Kidney tubule cell (primary cell): Measurements from ENCODE around the gene UBTD1.
"Not testable (repeated sequence)": the region's sequence is repeated elsewhere in the genome, so short reads cannot be mapped to it uniquely, and the experiment has no call there.

Experiments used
- DNase-seq: peaks from one replicate; pipeline ENCODE4 v3.0.0-alpha.2; 2018; ENCODE audit warnings: low spot score

The UBTD1 gene

DNA sequence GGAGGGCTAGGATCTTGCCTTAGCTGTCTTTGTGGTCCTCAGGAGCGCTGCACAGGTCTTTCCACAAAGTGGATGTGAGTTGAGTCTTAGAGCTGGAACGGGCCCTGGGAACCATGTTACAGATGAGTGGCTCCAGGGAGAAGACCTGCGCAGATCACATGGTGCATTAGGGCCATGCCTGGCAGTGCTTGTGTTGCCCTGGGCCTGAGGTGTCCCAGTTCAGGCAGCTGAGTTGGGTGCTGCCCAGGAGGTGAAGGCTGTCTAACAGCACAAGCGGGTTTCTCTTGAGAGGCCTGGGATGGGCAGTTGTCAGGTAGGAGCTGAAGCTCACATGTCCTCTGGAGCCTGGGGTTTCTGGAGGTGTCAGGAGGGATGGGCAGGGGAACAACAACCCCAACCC lies 40.1 kb downstream of the UBTD1 start:
- peak; percentile 72 for DNase-seq

DNA sequence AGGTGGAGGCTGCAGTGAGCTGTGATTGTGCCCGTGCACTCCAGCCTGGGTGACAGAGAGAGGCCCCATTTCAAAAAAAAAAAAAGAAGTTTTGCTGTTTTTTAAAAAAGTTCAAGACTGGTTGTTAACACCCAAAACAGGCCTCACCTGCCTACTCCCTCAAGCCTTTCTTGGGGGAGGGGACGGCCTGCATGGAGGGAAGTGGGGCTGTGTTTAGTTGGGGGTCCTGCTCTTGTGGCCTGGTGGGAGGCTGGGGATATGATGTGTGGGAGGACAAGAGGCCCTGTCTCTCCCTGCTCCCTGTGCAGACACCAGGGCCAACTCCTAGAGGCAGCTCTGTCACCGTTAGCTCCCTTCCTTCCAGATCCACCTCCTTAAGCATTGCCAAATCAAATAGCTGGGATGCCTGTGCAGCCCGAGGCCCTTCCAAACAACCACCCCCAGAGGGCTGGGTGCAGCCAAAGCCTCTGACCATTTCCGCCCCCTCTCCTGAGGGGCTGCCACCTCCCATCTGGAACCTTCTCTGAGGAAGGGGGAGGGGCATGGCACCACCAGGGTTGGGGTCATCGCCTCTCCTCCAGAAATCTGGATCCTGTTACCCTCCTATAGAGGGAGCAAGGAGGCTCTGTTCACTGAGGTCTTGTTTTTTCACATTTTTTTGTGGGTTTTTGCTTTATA lies 40.9 kb downstream of the UBTD1 start:
- no peak for DNase-seq

DNA sequence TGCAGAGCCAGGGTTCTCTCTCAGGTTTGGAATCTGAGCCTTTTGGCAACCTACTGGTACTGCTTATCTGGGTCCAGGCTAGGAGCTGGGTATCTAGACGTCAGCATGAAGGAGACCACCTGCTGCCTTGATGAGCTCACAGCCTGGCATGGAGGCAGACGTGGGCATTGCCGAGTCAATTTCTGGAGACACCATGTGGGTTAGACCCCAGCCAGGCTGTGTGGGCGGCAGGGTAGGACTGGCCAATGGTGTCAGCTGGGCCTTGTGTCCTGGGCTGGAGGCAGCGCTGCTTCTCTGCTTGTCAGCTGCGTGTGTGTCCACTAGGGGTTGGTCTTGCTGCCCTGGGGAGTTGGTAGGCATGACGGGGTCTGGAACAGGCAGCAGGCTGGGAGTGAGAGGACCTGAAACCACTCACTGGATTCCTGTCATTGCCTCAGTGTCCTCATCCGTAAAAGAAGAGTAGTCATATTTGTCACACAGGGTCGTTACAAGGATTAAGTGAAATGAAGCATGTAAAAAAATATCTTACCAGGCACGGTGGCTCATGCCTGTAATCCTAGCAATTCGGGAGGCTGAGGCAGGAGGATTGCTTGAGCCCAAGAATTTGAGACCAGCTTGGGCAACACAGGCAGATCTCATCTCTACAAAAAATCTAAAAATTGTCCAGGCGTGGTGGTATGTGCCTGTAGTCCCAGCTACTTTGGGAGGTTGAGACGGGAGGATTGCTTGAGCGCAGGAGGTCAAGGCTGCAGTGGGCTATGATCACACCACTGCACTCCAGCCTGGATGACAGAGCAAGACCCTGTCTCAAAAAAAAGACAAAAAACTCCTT lies 42.2 kb downstream of the UBTD1 start:
- peak; percentile 72 for DNase-seq

DNA sequence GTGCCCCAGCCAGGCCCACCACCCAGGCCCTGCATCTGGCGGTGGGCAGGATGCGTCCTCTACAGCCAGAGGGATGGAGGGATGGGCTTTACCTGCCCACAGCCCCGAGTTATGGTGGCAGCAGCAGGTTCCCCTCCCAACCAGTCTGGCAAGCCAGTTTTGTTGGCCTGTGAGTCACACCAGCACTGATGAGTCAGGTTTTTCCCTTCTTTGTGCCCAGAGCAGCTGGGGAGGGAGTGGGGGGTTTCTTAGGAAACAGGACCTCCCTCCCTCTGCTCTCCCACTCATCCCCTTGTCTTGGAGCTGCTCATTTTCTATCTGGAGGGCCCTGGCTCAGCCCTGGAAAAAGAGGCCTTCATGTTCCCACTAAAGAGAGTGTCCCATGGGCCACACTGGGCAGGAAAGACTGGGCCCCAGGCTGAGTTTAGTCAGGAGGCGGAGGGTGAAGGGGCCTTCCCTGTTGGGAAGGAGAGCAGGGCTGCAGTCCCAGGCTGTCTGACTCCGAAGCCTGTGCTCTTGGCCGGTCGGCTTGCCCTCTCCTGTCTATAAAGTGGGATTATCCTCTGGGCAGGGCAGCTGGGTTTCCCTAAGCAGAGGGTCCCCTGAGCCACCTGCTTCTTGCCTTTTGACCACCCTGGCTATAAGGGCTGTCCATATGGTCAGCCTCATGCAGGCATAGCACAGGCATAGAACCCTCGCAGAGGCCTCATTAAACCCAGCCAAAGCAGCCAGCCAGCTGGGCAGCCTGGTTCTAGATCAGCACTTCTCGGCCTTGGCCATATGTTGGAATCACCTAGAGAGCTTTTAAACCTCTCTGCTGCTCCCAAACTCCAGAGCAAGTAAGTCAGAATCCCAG lies 43.7 kb downstream of the UBTD1 start:
- DNase-seq = peak; percentile 90

DNA sequence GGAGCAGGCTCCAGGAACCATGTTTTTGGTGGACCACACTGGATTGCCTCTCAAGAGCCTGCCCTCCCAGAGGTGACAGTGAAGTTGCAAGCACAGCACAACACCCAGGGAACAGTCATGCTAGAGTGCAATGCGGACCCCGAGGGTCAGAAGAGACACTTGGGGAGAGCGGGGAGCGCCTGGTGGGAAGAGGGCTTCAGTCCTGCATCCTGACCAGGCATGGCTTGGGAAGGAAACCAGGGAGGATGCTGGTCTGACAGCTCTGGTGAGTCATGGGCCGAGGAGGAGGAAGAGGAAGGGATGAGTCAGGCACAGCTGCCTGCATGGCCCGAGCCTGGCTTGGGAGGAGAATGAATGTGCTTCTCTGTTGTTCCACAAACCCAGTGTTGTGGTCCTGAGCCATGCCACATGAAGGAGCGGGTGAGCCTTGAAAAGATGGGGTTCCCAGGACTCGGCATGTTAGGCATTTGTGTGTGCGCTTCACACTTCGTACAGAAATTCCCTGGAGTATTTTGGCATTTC lies 44.4 kb downstream of the UBTD1 start:
- DNase-seq = peak; percentile 92

DNA sequence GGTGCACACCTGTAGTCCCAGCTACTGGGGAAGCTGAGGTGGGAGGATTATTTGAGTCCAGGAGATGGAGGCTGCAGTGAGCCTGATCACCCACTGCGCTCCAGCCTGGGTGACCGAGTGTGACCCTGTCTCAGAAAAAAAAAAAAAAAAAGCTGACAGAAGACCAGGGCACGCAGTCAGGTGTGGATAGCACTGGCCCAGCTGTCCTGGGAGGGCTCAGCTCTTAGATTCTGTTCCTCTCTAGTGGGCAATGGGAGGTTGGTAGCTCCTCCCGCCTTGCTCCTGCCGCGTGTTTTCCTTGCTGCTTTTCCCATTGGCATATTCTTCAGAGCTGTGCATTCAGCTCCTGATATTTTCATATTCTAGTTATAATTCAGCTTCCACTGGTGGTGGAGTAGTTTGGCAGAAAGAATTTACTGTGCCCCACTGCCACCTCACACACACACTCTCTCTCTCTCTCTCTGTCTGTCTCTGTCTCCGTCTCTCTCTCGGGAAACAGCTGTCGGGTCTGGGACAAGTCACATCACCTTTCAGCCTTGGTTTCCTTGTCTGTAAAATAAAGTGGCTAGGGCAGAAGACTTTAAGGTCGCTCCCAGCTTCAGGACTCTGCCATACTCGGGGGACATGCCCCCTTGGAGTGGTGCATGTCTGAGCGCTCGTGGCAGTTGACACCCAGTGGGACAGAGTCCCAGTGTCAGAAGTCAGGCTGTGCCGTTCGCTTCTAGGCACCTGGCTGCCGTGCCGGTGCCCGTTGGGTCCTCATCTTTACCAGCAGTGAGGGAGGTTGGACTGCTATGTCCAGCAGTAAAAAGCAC lies 47.9 kb downstream of the UBTD1 start:
- DNase-seq = no peak

DNA sequence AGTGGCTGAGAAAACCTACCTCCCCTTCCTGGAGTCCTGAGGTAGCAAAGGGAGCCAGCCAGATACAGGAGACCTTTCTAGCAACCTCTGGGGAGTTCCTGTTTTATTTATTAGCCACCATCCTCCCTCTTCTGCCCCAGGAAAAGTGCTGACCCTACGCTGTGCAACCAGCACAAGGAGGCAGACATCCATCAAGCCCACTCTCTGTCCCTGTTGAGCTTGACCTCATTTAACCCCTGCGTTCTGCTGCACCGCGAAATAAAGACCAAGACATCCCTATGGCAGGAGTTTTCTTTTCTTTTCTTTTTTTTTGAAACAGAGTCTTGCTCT lies 48.5 kb downstream of the UBTD1 start:
- no peak for DNase-seq

DNA sequence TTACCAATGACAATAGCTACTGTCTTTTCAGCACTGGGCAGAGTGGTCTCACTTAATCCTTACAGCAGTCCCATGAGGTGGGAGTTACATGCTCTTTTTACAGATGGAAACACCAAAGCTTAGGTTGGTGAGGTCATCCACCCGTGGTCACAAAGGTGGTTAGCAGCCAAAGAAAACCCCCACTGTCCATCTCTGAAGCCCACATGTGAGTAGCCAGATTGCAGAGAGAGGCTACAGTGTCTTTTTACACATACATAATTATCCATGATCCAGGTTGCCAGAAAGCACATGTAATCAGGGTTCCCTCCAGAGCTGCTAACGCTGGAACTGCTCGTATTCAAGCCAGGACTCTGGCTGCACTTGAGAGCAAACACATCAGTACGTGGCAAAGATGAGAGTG lies 49.2 kb downstream of the UBTD1 start:
- peak; percentile 43 for DNase-seq

DNA sequence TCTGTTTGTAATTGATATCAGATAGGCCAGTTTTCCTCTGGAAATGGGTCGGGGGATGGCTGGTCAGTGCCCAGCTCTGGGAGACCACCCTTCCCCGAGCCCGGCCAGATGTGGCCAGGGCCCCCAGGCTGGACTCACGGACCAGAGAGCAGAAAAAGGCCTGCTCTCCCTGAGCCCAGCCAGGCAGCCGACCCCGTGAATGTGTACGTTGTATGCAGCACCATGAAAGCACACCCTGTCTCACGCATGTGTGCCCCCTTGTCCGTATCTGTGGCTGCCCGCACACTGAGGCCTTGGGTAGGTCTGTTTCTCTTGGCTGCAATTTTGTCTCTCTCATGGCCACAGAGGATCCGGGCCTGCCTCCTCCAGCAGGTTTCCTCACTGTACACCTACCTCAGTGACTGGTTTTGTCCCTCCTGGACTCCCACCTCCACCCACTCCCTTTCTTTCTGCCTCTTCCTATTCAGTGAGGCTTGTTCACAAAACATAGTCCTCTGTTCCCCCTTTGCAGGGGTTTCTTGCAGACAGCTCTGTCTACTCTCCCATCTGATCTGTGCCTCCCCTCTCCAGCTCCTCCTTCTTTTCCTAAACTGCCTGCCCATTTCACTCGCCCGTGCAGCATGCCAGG lies 50.2 kb downstream of the UBTD1 start:
- DNase-seq = no peak

DNA sequence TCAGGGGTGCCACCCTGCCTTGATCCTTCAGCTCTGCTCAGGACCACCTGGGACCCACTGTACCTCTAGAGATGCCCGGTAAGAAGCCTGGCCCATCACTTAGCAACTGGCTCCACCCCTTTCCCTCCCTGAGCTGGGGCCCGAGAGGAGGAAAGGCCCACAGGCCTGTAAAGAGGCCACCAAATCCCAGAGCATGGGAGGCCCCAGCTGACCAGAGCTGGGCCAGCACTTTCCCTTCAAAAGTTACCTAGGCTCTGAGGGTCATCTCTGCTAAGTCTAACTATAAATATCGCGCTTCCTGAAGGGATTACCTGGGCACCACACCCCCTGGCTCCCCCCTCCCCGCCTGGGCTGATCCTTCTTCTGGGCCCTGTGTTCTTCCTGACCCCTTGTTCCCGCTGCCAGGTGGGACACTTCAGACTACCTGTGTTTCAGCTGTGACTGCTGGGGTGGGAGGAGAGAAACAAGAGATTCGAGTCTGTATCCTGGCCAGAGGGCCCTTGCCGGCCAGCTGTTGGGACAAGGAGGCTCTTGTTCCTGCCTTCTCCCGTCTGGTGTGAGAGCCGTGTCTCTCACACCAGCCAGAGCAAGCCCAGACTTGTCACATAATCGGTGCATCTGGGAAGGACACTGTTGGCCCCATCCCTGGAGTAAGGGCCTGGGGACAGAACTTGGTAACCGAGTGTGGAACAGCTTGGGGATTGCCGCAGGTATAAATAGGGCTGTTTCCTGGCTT lies 51.0 kb downstream of the UBTD1 start:
- no peak for DNase-seq

DNA sequence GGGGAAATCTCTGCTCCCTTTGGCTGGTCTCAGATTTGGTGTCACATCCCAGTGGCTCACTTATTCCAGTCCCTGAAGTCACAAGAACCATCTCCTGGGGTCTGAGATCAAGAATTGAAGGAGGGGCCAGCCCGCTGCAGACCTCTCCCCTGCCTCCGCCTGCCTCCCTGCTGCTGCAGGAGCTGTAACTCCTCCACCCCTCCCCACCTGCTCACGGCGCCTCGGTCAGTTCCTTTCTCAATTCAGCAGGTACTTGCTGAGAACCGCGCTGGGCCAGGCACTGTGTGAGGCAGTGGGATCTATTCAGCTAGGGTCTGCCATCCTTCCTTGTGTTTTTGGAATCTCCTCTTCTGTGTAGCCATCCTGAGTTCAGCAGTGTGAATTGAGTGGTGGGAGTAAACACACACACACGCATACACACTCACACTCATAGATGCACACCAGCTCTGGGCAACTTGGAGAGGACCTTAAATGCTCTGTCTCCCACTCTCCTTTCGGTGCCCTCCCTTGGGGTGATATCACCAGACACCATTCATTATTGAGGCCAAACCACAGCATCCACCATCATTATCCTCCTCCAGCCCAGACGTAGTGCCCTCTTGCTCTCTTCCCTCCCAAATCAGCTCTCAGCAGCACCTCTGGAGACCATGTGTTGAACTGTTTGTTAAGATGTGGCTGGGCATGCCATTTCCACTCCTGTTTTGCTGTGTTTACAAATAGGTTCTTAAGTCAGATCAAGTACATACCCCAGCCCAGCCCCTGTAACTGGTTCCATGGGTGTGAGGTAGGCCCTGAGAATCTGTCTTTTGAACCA lies 51.8 kb downstream of the UBTD1 start:
- no peak for DNase-seq

DNA sequence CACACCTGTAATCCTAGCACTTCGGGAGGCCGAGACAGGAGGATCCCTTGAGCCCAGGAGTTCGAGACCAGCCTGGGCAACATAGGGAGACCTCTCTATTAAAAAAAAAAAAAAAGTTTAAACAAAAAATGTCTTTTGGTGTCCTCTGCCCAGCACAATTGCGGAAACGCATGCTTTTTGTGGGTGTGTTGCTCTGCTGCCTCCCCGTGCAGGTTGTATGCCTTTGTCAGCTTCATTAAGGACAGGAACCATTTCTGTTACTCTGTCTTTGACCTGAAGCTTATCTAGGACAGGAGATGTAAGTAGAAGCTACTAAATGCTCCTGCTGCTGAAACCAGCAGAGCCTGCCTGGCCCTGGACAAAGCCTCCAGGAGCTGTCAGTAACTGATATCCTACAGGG lies 52.5 kb downstream of the UBTD1 start:
- DNase-seq = no peak

DNA sequence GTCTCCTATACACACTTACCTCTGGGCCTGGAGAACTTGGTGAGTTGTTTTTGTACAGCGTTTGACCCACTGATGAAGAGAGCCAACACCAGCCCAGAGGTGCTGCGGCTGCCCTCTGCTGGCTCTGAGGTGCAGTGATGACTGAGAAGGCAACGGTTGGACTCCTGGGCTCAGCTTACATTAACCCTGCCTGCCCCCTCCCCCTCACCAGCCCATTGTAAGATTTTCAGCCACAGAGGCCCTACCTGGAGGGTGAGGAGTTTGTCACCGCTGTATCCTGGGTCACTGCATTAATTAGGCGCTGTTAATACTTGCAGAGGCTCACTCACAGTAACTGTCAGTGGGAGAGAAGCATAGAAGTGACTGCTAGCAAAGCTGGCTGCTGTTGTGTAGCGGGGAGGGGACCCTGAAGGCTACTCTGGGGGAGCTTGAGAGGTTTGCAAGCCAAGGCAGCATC lies 54.9 kb downstream of the UBTD1 start:
- DNase-seq = peak; percentile 76

DNA sequence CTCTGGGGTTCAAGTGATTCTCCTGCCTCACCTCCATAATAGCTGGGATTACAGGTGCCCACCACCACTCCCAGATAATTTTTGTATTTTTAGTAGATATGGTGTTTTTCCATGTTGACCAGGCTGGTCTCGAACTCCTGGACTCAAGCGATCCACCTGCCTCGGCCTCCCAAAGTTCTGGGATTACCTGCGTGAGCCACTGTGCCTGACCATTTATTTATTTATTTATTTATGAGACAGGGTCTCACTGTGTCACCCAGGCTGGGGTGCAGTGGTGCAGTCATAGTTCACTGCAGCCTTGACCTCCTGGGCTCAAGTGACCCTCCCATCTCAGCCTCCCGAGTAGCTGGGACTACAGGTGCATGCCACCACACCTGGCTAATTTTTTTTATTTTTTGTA lies 55.6 kb downstream of the UBTD1 start:
- DNase-seq = not testable (repeated sequence)

DNA sequence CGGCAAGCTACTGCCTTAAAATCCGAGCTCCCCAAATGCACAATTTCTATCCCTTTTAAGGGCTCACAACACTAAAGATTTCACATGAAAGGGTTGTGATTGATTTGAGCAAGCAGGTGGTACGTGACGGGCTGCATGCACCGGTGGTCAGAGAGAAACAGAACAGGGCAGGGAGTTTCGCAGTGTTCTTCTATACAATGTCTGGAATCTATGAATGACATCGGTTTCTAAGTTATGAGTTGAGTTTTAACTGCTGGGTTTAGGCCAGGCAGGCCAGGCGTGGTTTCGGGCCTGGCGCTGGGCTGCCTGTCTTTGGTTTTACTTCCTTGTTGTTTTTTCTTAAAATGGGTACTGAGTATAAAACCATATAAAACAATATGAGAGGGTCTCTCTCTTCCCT lies 56.8 kb downstream of the UBTD1 start:
- DNase-seq = peak; percentile 56

DNA sequence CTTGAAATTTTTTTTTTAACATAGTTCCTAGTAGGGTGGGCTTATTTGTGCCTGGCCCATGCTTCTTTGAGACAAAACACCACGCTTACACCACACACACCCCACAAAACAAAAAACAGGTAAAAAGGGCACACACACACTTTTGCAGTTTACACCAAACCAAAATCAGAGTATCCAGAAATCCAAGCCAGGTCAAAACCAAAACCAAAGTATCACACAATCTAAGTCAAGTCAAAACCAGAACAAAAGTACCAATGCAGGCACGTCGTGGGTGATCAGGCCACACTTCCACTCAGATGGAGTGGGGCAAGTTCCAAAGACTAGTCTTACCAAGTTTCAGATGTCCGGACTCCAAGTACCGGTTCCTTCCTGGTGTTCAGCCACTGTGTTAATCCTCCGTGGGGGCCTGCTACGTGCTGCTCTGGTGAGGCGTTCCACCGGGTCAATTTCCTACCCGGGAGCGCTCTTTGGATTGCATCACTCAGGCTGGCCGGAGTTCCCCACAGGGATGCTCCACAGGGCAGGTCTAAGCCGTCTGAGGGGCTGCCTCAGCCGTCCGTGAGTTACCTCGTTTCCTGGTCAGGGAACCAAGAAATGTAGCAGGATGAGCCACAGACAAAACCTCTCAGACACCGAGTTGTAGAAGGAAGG lies 62.1 kb downstream of the UBTD1 start:
- DNase-seq = peak; percentile 93

DNA sequence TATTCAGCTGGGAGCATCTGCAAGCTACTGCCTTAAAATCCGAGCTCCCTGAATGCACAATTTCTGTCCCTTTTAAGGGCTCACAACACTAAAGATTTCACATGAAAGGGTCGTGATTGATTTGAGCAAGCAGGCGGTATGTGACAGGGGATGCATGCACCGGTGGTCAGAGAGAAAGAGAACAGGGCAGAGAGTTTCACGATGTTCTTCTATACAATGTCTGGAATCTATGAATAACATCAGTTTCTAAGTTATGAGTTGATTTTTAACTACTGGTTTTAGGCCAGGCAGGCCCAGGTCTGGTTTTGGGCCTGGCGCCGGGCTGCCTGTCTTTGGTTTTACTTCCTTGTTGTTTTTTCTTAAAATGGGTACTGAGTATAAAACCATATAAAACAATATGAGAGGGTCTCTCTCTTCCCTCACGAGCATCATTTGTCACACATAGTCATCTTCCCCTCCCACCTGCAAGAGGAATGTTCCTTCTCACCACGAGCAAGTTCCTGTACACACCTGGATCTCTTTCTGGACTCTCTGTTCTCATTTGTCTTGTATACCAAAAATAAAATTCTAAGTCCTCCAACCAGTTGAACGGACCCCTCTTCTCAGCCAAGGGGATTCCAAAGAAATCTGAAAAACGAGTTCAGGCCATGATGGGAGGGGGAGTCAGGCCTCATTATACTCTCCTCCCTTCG lies 62.8 kb downstream of the UBTD1 start:
- peak; percentile 56 for DNase-seq

DNA sequence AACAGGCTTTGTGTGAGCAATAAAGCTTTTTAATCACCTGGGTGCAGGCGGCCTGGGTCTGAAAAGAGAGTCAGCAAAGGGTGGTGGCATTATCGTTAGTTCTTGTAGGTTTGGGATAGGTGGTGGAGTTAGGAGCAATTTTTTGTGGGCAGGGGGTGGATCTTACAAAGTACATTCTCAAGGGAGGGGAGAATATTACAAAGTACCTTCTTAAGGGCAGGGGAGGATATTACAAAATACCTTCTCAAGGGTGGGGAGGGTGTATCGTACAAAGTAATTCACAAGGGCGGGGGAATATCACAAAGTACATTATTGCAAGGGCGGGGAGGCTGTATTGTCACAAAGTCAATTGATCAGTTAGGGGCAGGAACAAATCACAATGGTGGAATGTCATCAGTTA lies 63.6 kb downstream of the UBTD1 start:
- not testable (repeated sequence) for DNase-seq
